Activated CD4-positive, alpha-beta memory T cell treated with anti-CD3 and anti-CD28 coated beads for 36 hours (primary cell): ENCODE results near the gene MPP2. TPM values are rescaled to one million over a fixed set of nuclear protein-coding genes. Genes with fewer than 3 reads are reported as not detected.
"Not testable (repeated sequence)": the region's sequence is repeated elsewhere in the genome, so short reads cannot be mapped to it uniquely, and the experiment has no call there.

ENCODE experiments used
- CTCF ChIA-PET: fragments of 350-600 bp; sonication (Branson Sonifier 250); formaldehyde crosslinking; loops from one replicate; lab custom pipeline; 2021; ENCODE audit warnings: antibody characterized with exemption, inconsistent platforms; lab: Charles Lee
- POLR2A ChIA-PET: fragments of 350-600 bp; sonication (Branson Sonifier 250); formaldehyde crosslinking; loops from one replicate; lab custom pipeline; 2021; ENCODE audit warnings: antibody characterized with exemption; lab: Charles Lee
- DNase-seq: peaks from one replicate; pipeline ENCODE4 v3.0.0-alpha.2; 2020
- H3K27ac Mint-ChIP-seq: one replicate; pipeline ENCODE4 v1.8.0; 2021; ENCODE audit warnings: mixed read lengths
- H3K27me3 Mint-ChIP-seq: one replicate; pipeline ENCODE4 v1.8.0; 2021; ENCODE audit warnings: mixed read lengths
- H3K36me3 Mint-ChIP-seq: one replicate; pipeline ENCODE4 v1.8.0; 2021; ENCODE audit warnings: mixed read lengths
- H3K4me1 Mint-ChIP-seq: one replicate; pipeline ENCODE4 v1.8.0; 2021; ENCODE audit warnings: low read depth, mixed read lengths
- H3K4me3 Mint-ChIP-seq: one replicate; pipeline ENCODE4 v1.8.0; 2021; ENCODE audit warnings: mild to moderate bottlenecking, mixed read lengths
- H3K9me3 Mint-ChIP-seq: one replicate; pipeline ENCODE4 v1.8.0; 2021; ENCODE audit warnings: mixed read lengths
- intact Hi-C: fragments of 100-400 bp; cut with micrococcal nuclease; formaldehyde crosslinking; loops from one replicate; pipeline ENCODE4 v1.15.1; 2023
- total RNA-seq, 2 experiments: library from RNA; stranded (reverse); gene quantifications; one replicate each; pipeline ENCODE4 v1.2.3, GENCODE V29; 2021

The MPP2 gene
- total RNA-seq, 2 experiments from 2014 or later = 1.8 to 2.0 TPM

GRCh38 chr17:43942051-43942685 is 34.8 kb upstream of the MPP2 start, which contains the start of gene PPY:
Gene PPY, minus strand, starts transcription at chr17:43942476. Its CDS starts 822 bp downstream, at chr17:43941654.
- ChIA-PET CTCF (interaction anchor here (0.9 to 4.0 kb wide), 7 partner anchors 17 to 100 kb away, joined by 3 to 90 read pairs (median 28); no protein-coding TSS in a partner anchor), POLR2A (no interaction called here)
- no peak within 1 kb of the TSS for H3K4me3 Mint-ChIP-seq

GRCh38 chr17:43940630-43941029 is 33.3 kb upstream of the MPP2 start:
- intact Hi-C loops = no loop called here
- H3K9me3 Mint-ChIP-seq = no peaks in the 10 kb centered on the region
- peaks cover 4% of the 10 kb centered on the region for H3K27me3 Mint-ChIP-seq
- CTCF ChIA-PET = interaction anchor here (1.0 to 1.1 kb wide), 3 partner anchors 32 to 228 kb away, joined by 3 read pairs; no protein-coding TSS in a partner anchor
- peak; percentile 30 for DNase-seq
- peaks cover 17% of the 10 kb centered on the region for H3K4me1 Mint-ChIP-seq
- no peaks in the 10 kb centered on the region for H3K36me3 Mint-ChIP-seq
- no peak overlapping the region for H3K4me3 Mint-ChIP-seq
- POLR2A ChIA-PET = no interaction called here
- H3K27ac Mint-ChIP-seq = no peak overlapping the region

More at GRCh38 chr17:43942051-43942685, 34.8 kb upstream of the MPP2 start, which contains the start of gene PPY:
- no peaks in the 10 kb centered on the region for H3K36me3 Mint-ChIP-seq
- peaks cover 17% of the 10 kb centered on the region for H3K4me1 Mint-ChIP-seq
- no peak for DNase-seq
- no peaks in the 10 kb centered on the region for H3K9me3 Mint-ChIP-seq
- intact Hi-C loops = no loop called here
- peaks cover 4% of the 10 kb centered on the region for H3K27me3 Mint-ChIP-seq
- H3K27ac Mint-ChIP-seq = no peak within 1 kb of the TSS

- DNase-seq = no peak
- peaks cover 14% of the 10 kb centered on the region for H3K4me1 Mint-ChIP-seq
- H3K27ac Mint-ChIP-seq = no peak overlapping the region
- no peaks in the 10 kb centered on the region for H3K36me3 Mint-ChIP-seq
- intact Hi-C loops = no loop called here
- ChIA-PET POLR2A (no interaction called here), CTCF (interaction anchor here (0.8 to 1.1 kb wide), 3 partner anchors 12 to 229 kb away, joined by 3 read pairs; no protein-coding TSS in a partner anchor)
- H3K27me3 Mint-ChIP-seq = peaks cover 4% of the 10 kb centered on the region
- no peaks in the 10 kb centered on the region for H3K9me3 Mint-ChIP-seq
- no peak overlapping the region for H3K4me3 Mint-ChIP-seq
Measured at GRCh38 chr17:43939886-43940285, 32.5 kb upstream of the MPP2 start.

- H3K9me3 Mint-ChIP-seq, H3K36me3 Mint-ChIP-seq, DNase-seq, intact Hi-C loops, H3K27ac Mint-ChIP-seq, H3K27me3 Mint-ChIP-seq, POLR2A ChIA-PET, H3K4me3 Mint-ChIP-seq: not testable (repeated sequence)
- CTCF ChIA-PET = interaction anchor here (0.7 to 1.1 kb wide), 4 partner anchors 11 to 229 kb away, joined by 3 read pairs; no protein-coding TSS in a partner anchor
- peaks cover 11% of the 10 kb centered on the region for H3K4me1 Mint-ChIP-seq
Measured at GRCh38 chr17:43939452-43939851, 32.1 kb upstream of the MPP2 start.

- peaks cover 4% of the 10 kb centered on the region for H3K27me3 Mint-ChIP-seq
- no peaks in the 10 kb centered on the region for H3K9me3 Mint-ChIP-seq
- CTCF ChIA-PET = interaction anchor here (0.8 kb wide), 1 partner anchor 11 kb away, joined by 3 read pairs; no protein-coding TSS in a partner anchor
- DNase-seq = no peak
- POLR2A ChIA-PET = no interaction called here
- peaks cover 9% of the 10 kb centered on the region for H3K4me1 Mint-ChIP-seq
- H3K4me3 Mint-ChIP-seq = no peak overlapping the region
- intact Hi-C loops = no loop called here
- no peak overlapping the region for H3K27ac Mint-ChIP-seq
- H3K36me3 Mint-ChIP-seq = no peaks in the 10 kb centered on the region
Measured at GRCh38 chr17:43938838-43939182, 31.5 kb upstream of the MPP2 start.

- CTCF ChIA-PET = interaction anchor here (0.9 to 1.8 kb wide), 5 partner anchors 8 to 29 kb away, joined by 3 to 4 read pairs (median 3); partner anchors contain the start of gene MPP2
- Mint-ChIP-seq H3K4me1 (peaks cover 8% of the 10 kb centered on the region), H3K9me3 (no peaks in the 10 kb centered on the region), H3K27me3 (peaks cover 4% of the 10 kb centered on the region), H3K27ac (no peak overlapping the region), H3K4me3 (no peak overlapping the region), H3K36me3 (no peaks in the 10 kb centered on the region)
- no peak for DNase-seq
- intact Hi-C loops = no loop called here
- POLR2A ChIA-PET = no interaction called here
Measured at GRCh38 chr17:43936434-43936833, 29.1 kb upstream of the MPP2 start.

GRCh38 chr17:43935926-43936261 is 28.6 kb upstream of the MPP2 start:
- Mint-ChIP-seq H3K9me3 (no peaks in the 10 kb centered on the region), H3K27ac (no peak overlapping the region), H3K27me3 (peaks cover 4% of the 10 kb centered on the region), H3K36me3 (no peaks in the 10 kb centered on the region), H3K4me3 (no peak overlapping the region), H3K4me1 (peaks cover 8% of the 10 kb centered on the region)
- intact Hi-C loops = no loop called here
- ChIA-PET CTCF (interaction anchor here (1.3 kb wide), 1 partner anchor 10 kb away, joined by 3 read pairs; no protein-coding TSS in a partner anchor), POLR2A (no interaction called here)
- DNase-seq = no peak

- Mint-ChIP-seq H3K4me3 (no peak overlapping the region), H3K27me3 (peaks cover 4% of the 10 kb centered on the region), H3K27ac (no peak overlapping the region), H3K36me3 (no peaks in the 10 kb centered on the region), H3K9me3 (no peaks in the 10 kb centered on the region), H3K4me1 (peaks cover 8% of the 10 kb centered on the region)
- ChIA-PET CTCF (interaction anchor here (1.0 kb wide), 1 partner anchor 8 kb away, joined by 3 read pairs; no protein-coding TSS in a partner anchor), POLR2A (no interaction called here)
- no peak for DNase-seq
- intact Hi-C loops = no loop called here
Measured at GRCh38 chr17:43935204-43935925, 28.0 kb upstream of the MPP2 start.

- intact Hi-C loops = no loop called here
- ChIA-PET CTCF (interaction anchor here (1.9 kb wide), 1 partner anchor 11 kb away, joined by 7 read pairs; no protein-coding TSS in a partner anchor), POLR2A (interaction anchor here (0.6 kb wide), 1 partner anchor 760 kb away, joined by 4 read pairs; no protein-coding TSS in a partner anchor)
Measured at GRCh38 chr17:43932923-43933322, 25.6 kb upstream of the MPP2 start.

GRCh38 chr17:43932357-43932756 is 25.0 kb upstream of the MPP2 start:
- Mint-ChIP-seq H3K27ac (no peak overlapping the region), H3K36me3 (no peaks in the 10 kb centered on the region), H3K9me3 (no peaks in the 10 kb centered on the region), H3K27me3 (peaks cover 5% of the 10 kb centered on the region), H3K4me3 (no peak overlapping the region), H3K4me1 (peaks cover 13% of the 10 kb centered on the region)
- CTCF ChIA-PET = interaction anchor here (2.5 kb wide), 1 partner anchor 11 kb away, joined by 7 read pairs; no protein-coding TSS in a partner anchor
- DNase-seq = no peak
- POLR2A ChIA-PET = no interaction called here
- intact Hi-C loops = no loop called here

More at GRCh38 chr17:43932923-43933322, 25.6 kb upstream of the MPP2 start:
- no peak for DNase-seq
- peaks cover 3% of the 10 kb centered on the region for H3K27me3 Mint-ChIP-seq
- no peaks in the 10 kb centered on the region for H3K9me3 Mint-ChIP-seq
- no peak overlapping the region for H3K4me3 Mint-ChIP-seq
- H3K4me1 Mint-ChIP-seq = peaks cover 11% of the 10 kb centered on the region
- no peak overlapping the region for H3K27ac Mint-ChIP-seq
- no peaks in the 10 kb centered on the region for H3K36me3 Mint-ChIP-seq

GRCh38 chr17:43931062-43931571 is 23.8 kb upstream of the MPP2 start:
- H3K4me1 Mint-ChIP-seq = peaks cover 20% of the 10 kb centered on the region

GRCh38 chr17:43928609-43929008 is 21.3 kb upstream of the MPP2 start:
- H3K36me3 Mint-ChIP-seq = no peaks in the 10 kb centered on the region
- no peak overlapping the region for H3K27ac Mint-ChIP-seq
- intact Hi-C loops = no loop called here
- ChIA-PET POLR2A (no interaction called here), CTCF (interaction anchor here (0.7 to 1.2 kb wide), 7 partner anchors 8 to 67 kb away, joined by 3 to 14 read pairs (median 3); partner anchors contain the start of gene MPP2)
- peaks cover 28% of the 10 kb centered on the region for H3K4me1 Mint-ChIP-seq
- H3K4me3 Mint-ChIP-seq = no peak overlapping the region
- H3K27me3 Mint-ChIP-seq = peaks cover 7% of the 10 kb centered on the region
- no peak for DNase-seq
- no peaks in the 10 kb centered on the region for H3K9me3 Mint-ChIP-seq

More at GRCh38 chr17:43931062-43931571, 23.8 kb upstream of the MPP2 start:
- H3K36me3 Mint-ChIP-seq = no peaks in the 10 kb centered on the region
- no peak for DNase-seq
- no peaks in the 10 kb centered on the region for H3K9me3 Mint-ChIP-seq
- H3K27ac Mint-ChIP-seq = no peak overlapping the region
- CTCF ChIA-PET = interaction anchor here (2.5 kb wide), 1 partner anchor 13 kb away, joined by 7 read pairs; no protein-coding TSS in a partner anchor
- POLR2A ChIA-PET = no interaction called here
- H3K4me3 Mint-ChIP-seq = no peak overlapping the region
- peaks cover 7% of the 10 kb centered on the region for H3K27me3 Mint-ChIP-seq
- intact Hi-C loops = no loop called here
